Epithelial cell of proximal tubule (primary cell): ENCODE data around the gene MEA1. TPM values are rescaled to one million over a fixed set of nuclear protein-coding genes. Genes with fewer than 3 reads are reported as not detected.

Source experiments
- DNase-seq: peaks from one replicate; pipeline ENCODE4 v3.0.0-alpha.2; 2011; ENCODE audit warnings: low read depth
- H3K4me3 ChIP-seq: 2 replicates; pipeline ENCODE4 v1.5.1; 2011; ENCODE audit warnings: low read depth, mild to moderate bottlenecking, low read length
- total RNA-seq: library from RNA; depleted of rRNA; stranded (reverse); fragments of >200 nt; gene quantifications from 2 replicates; pipeline ENCODE4 v1.2.3, GENCODE V29; 2015
- TF ChIP-seq, protein P1 (sequence below): conservative IDR thresholded peaks from 2 replicates; pipeline ENCODE4 v1.5.1; 2012; ENCODE audit warnings: low read depth, mild to moderate bottlenecking, low read length

The MEA1 gene
- total RNA-seq, 1 donor from 2014 or later = 108 TPM

- DNase-seq = no peak
Observed at GRCh38 chr6:42971746-42972327, 41.9 kb downstream of the MEA1 start.

GRCh38 chr6:42970871-42971612 is 42.7 kb downstream of the MEA1 start:
- DNase-seq = peak; percentile 25
- H3K4me3 ChIP-seq = no peak overlapping the region
- TF ChIP-seq, protein P1, sequence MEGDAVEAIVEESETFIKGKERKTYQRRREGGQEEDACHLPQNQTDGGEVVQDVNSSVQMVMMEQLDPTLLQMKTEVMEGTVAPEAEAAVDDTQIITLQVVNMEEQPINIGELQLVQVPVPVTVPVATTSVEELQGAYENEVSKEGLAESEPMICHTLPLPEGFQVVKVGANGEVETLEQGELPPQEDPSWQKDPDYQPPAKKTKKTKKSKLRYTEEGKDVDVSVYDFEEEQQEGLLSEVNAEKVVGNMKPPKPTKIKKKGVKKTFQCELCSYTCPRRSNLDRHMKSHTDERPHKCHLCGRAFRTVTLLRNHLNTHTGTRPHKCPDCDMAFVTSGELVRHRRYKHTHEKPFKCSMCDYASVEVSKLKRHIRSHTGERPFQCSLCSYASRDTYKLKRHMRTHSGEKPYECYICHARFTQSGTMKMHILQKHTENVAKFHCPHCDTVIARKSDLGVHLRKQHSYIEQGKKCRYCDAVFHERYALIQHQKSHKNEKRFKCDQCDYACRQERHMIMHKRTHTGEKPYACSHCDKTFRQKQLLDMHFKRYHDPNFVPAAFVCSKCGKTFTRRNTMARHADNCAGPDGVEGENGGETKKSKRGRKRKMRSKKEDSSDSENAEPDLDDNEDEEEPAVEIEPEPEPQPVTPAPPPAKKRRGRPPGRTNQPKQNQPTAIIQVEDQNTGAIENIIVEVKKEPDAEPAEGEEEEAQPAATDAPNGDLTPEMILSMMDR = no peak

More at GRCh38 chr6:42971746-42972327, 41.9 kb downstream of the MEA1 start:
- no peak overlapping the region for H3K4me3 ChIP-seq
- TF ChIP-seq, protein P1 = no peak

GRCh38 chr6:42969934-42970333 is 43.8 kb downstream of the MEA1 start:
- TF ChIP-seq, protein P1 = no peak
- H3K4me3 ChIP-seq = no peak overlapping the region
- DNase-seq = no peak

GRCh38 chr6:42969431-42969830 is 44.3 kb downstream of the MEA1 start:
- TF ChIP-seq, protein P1 = no peak
- no peak for DNase-seq
- H3K4me3 ChIP-seq = no peak overlapping the region

DNA sequence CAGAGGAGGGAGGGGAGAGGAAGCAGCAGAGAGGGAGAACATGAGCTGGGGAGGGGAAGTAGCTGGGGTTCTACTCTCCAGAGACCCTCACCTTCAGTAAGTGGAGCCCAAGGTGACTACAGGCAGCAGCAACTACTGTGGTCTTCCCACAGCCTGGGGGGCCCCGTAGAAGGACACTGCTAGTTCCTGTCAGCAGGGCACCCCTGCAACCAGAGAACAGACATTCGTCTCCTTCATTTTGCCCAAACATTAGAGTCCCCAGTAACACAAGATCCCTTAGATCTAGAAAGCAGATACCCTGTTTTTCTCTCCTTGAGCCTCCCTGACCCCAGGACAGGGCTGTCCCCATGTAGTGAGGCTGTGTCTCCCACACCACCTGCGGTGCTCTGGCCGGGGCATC is 45.0 kb downstream of the MEA1 start:
- TF ChIP-seq, protein P1 = no peak

GRCh38 chr6:42968126-42968701 is 45.5 kb downstream of the MEA1 start:
- DNase-seq = no peak
- TF ChIP-seq, protein P1 = no peak

More for the DNA sequence above, 45.0 kb downstream of the MEA1 start:
- DNase-seq = no peak
- H3K4me3 ChIP-seq = no peak overlapping the region

DNA sequence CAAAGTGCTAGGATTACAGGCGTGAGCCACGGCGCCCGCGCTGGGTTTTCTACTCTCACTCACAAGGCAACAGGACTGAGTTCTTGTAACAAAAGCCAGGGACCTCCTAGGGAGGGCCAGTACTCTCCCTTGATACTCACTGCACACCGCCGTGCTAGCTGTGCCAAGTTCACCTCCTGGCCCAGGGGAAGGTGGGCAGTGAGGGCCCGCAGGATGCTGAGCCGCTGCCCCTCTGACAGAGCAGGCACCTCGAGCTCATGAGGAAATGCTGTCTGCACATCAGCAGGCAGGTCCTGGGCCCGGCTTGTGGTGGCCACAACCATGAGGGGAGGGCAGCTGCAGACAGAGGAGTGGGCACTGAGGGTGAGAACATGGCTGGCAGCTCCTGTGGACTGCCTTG is 46.5 kb downstream of the MEA1 start:
- no peak overlapping the region for H3K4me3 ChIP-seq
- TF ChIP-seq, protein P1 = no peak
- no peak for DNase-seq

More at GRCh38 chr6:42968126-42968701, 45.5 kb downstream of the MEA1 start:
- H3K4me3 ChIP-seq = no peak overlapping the region
